PFSK-1 (cell line): ENCODE results near the gene TMEM63C.

Source experiments
- FOXP2 ChIP-seq: optimal IDR thresholded peaks from 2 replicates; pipeline ENCODE3; 2011; ENCODE audit warnings: borderline replicate concordance, control low read depth, inconsistent platforms; ENCODE audit not compliant: insufficient read depth; ENCODE audit errors: extremely low read length, extremely low read depth
- POLR2AphosphoS5 ChIP-seq: IDR thresholded peaks from 2 replicates; pipeline ENCODE4 v1.6.1; 2012; ENCODE audit warnings: low read depth, mild to moderate bottlenecking, control low read depth, low read length, moderate library complexity
- REST ChIP-seq, 2 experiments: IDR thresholded peaks; 2 replicates each; pipeline versions ENCODE4 v1.6.1 to v1.8.0; 2011 to 2012; ENCODE audit warnings: low read depth in 2 of 2, low read length in 2 of 2, control low read depth in 1 of 2, inconsistent platforms in 1 of 2, mild to moderate bottlenecking in 1 of 2, moderate library complexity in 1 of 2; ENCODE audit not compliant: insufficient read depth in 1 of 2
- SIN3A ChIP-seq: IDR thresholded peaks from 2 replicates; pipeline ENCODE4 v1.6.1; 2012; ENCODE audit warnings: mild to moderate bottlenecking, low read length, moderate library complexity, borderline replicate concordance; ENCODE audit not compliant: insufficient read depth
- TAF1 ChIP-seq: IDR thresholded peaks from 2 replicates; pipeline ENCODE4 v1.6.1; 2012; ENCODE audit warnings: low read length, control low read depth, borderline replicate concordance; ENCODE audit not compliant: insufficient read depth

Gene TMEM63C

DNA sequence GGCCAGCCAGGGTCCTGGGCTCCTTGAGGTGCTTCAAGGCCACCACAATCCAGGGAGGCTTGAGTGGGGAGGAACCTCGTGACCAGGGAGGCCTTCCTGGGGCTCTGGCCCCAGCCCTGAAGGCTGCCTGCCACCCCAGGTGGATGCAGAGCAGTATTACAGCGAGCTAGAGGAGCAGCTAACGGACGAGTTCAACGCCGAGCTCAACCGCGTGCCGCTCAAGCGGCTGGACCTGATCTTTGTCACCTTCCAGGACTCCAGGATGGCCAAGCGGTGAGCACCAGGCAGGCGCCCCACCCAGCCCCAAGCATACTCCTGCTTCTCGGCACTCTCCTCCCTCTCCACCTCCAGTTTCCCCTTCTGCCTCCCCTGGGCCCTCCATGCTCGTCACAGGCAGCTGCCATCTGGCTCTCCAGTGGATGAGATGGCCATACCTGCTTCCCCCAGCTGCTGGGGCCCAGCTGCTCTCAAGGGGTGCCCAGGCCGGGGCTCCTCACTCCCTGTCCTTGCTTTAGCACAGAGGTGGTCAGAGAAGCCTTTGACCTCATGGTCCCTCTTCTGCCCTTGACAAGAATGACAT is 58.8 kb downstream of the TMEM63C start:
- TF ChIP-seq POLR2AphosphoS5 (no peak), TAF1 (no peak), REST (IDR thresholded peaks at IDR 0.05; ENCODE audit: insufficient read depth in 1 of 2, low read depth in 2 of 2, low read length in 2 of 2) (no peak)

- TF ChIP-seq REST (IDR thresholded peaks at IDR 0.05; ENCODE audit: insufficient read depth in 1 of 2, low read depth in 2 of 2, low read length in 2 of 2) (peak; percentile 63 to 86), SIN3A (no peak)
These were observed 60.4 kb downstream of the TMEM63C start for GRCh38 chr14:77241955-77242354.

- no peak for TF ChIP-seq TAF1
- TF ChIP-seq SIN3A, result no peak
- TF ChIP-seq REST (IDR thresholded peaks at IDR 0.05; ENCODE audit: insufficient read depth in 1 of 2, low read depth in 2 of 2, low read length in 2 of 2), result no peak
- TF ChIP-seq POLR2AphosphoS5, result no peak
- no peak for TF ChIP-seq FOXP2
These were observed 61.2 kb downstream of the TMEM63C start for GRCh38 chr14:77242752-77243151.

- TF ChIP-seq REST (IDR thresholded peaks at IDR 0.05; ENCODE audit: insufficient read depth in 1 of 2, low read depth in 2 of 2, low read length in 2 of 2) (no peak), FOXP2 (no peak), SIN3A (no peak), TAF1 (no peak), POLR2AphosphoS5 (no peak)
These were observed 62.3 kb downstream of the TMEM63C start for GRCh38 chr14:77243853-77244252.

- TF ChIP-seq POLR2AphosphoS5, result no peak
- no peak for TF ChIP-seq REST (IDR thresholded peaks at IDR 0.05; ENCODE audit: insufficient read depth in 1 of 2, low read depth in 2 of 2, low read length in 2 of 2)
- TF ChIP-seq SIN3A, result no peak
- no peak for TF ChIP-seq FOXP2
- TF ChIP-seq TAF1, result no peak
These were observed 64.2 kb downstream of the TMEM63C start for GRCh38 chr14:77245820-77246219.
